HUES64 (cell line): ENCODE measurements around the gene MCTP1.

Experiments
- H3K27ac ChIP-seq: 2 replicates; pipeline ENCODE4 v1.7.0; 2013; ENCODE audit warnings: low read depth, low read length, inconsistent platforms
- H3K27me3 ChIP-seq: 2 replicates; pipeline ENCODE4 v1.6.1; 2013; ENCODE audit warnings: mild to moderate bottlenecking, low read length; ENCODE audit not compliant: insufficient read depth
- H3K36me3 ChIP-seq: 2 replicates; pipeline ENCODE4 v1.6.1; 2013; ENCODE audit warnings: mild to moderate bottlenecking, low read length; ENCODE audit not compliant: insufficient read depth
- H3K4me1 ChIP-seq: 2 replicates; pipeline ENCODE4 v1.6.1; 2013; ENCODE audit warnings: mild to moderate bottlenecking, low read length, moderate library complexity; ENCODE audit not compliant: insufficient read depth
- H3K4me3 ChIP-seq: 2 replicates; pipeline ENCODE4 v1.5.1; 2013; ENCODE audit warnings: mild to moderate bottlenecking, low read length, moderate library complexity
- H3K9ac ChIP-seq: 2 replicates; pipeline ENCODE4 v1.6.1; 2013; ENCODE audit warnings: mild to moderate bottlenecking, low read depth, low read length
- H3K9me3 ChIP-seq: 2 replicates; pipeline ENCODE4 v1.6.1; 2013; ENCODE audit warnings: low read depth, low read length; ENCODE audit not compliant: insufficient read depth
- WGBS: fragments of 150-250, 120-280 bp; methylation state at CpG from one replicate; pipeline ENCODE4 v1.1.7; 2013; ENCODE audit warnings: missing lambda C conversion rate; 5-methylcytosine and 5-hydroxymethylcytosine counted together

MCTP1 gene

DNA sequence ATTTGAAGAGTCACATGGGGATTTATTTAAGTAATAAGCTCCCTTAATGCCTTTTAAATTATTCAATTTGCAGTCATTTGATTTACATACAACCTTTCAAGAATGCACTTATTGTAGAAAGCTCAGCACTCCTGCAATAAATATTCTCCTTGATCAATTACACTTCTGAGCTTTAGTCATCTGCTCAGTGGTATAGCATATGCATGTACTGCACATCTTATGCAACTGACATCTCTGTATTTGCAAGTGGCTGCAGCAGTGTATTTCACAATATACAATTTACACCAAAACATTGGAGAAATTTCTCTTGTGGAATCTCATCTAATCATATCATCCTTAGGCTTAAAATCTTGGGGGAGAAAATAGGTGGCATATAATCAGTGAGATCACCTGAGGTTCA, 340.7 kb downstream of the MCTP1 start:
- Histone ChIP-seq H3K9ac (no peak overlapping the region), H3K4me1 (peaks cover 9% of the 10 kb centered on the region), H3K27me3 (no peaks in the 10 kb centered on the region), H3K36me3 (no peaks in the 10 kb centered on the region), H3K27ac (no peak overlapping the region), H3K9me3 (no peaks in the 10 kb centered on the region), H3K4me3 (no peak overlapping the region)

- Histone ChIP-seq H3K9ac (no peak overlapping the region), H3K27ac (no peak overlapping the region), H3K9me3 (no peaks in the 10 kb centered on the region), H3K27me3 (no peaks in the 10 kb centered on the region), H3K4me3 (no peak overlapping the region), H3K4me1 (peaks cover 9% of the 10 kb centered on the region), H3K36me3 (no peaks in the 10 kb centered on the region)
- 85% methylated on average over 1 of the region's 1 CpG for WGBS
Measured at GRCh38 chr5:94941122-94941755, 343.7 kb downstream of the MCTP1 start.

DNA sequence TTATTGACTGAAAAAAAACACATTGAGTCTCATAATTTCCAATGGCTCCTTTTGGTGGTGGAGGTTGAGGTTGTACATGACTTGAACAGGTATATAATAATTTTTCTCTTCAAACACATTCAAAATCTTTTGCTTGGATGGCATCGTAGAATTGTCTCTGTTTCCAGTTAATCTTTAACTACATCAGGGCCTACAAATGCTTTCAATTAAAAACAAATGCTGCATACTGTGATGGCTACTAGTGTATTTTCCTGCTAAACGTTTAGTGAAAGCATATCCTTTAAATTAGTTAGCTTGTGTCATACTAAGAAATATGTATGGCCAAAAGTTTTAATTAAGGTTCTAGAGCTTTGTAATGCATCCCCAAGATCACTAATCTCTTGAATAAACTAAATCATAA, 352.6 kb downstream of the MCTP1 start:
- no peaks in the 10 kb centered on the region for H3K9me3 ChIP-seq
- no peak overlapping the region for H3K4me3 ChIP-seq
- H3K4me1 ChIP-seq: peaks cover 5% of the 10 kb centered on the region
- WGBS: 84% methylated on average over 2 of the region's 2 CpGs
- no peaks in the 10 kb centered on the region for H3K27me3 ChIP-seq
- H3K27ac ChIP-seq: no peak overlapping the region
- H3K9ac ChIP-seq: no peak overlapping the region
- H3K36me3 ChIP-seq: no peaks in the 10 kb centered on the region

- no peak overlapping the region for H3K9ac ChIP-seq
- H3K27ac ChIP-seq: no peak overlapping the region
- H3K27me3 ChIP-seq: no peaks in the 10 kb centered on the region
- WGBS: 68% methylated on average over 6 of the region's 6 CpGs
- H3K4me1 ChIP-seq: peaks cover 5% of the 10 kb centered on the region
- no peaks in the 10 kb centered on the region for H3K36me3 ChIP-seq
- H3K4me3 ChIP-seq: no peak overlapping the region
- no peaks in the 10 kb centered on the region for H3K9me3 ChIP-seq
Measured at GRCh38 chr5:94928891-94929290, 356.0 kb downstream of the MCTP1 start.

- H3K4me1 ChIP-seq: no peaks in the 10 kb centered on the region
- 95% methylated on average over 8 of the region's 14 CpGs for WGBS
Measured at GRCh38 chr5:94920570-94920969, 364.3 kb downstream of the MCTP1 start.

GRCh38 chr5:94916619-94917018, 368.3 kb downstream of the MCTP1 start:
- H3K4me3 ChIP-seq: no peak overlapping the region

More at GRCh38 chr5:94920570-94920969, 364.3 kb downstream of the MCTP1 start:
- H3K9me3 ChIP-seq: no peaks in the 10 kb centered on the region
- no peak overlapping the region for H3K27ac ChIP-seq
- no peaks in the 10 kb centered on the region for H3K36me3 ChIP-seq
- no peak overlapping the region for H3K9ac ChIP-seq
- H3K4me3 ChIP-seq: no peak overlapping the region
- H3K27me3 ChIP-seq: no peaks in the 10 kb centered on the region

DNA sequence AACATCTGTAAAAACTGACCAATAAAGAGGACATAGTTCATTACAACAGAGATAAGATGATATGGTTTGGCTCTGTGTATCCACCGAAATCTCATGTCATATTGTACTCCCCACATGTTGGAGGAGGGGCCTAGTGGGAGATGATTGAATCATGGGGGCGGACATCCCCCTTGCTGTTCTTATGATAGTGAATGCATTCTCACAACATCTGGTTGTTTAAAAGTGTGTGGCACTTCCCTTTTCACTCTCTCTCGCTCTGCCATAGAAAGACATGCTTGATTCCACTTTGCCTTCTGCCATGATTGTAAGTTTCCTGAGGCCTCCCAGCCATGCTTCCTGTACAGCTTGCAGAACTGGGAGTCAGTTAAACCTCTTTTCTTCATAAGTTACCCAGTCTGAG, 373.6 kb downstream of the MCTP1 start:
- Histone ChIP-seq H3K27ac (no peak overlapping the region), H3K4me3 (no peak overlapping the region), H3K9me3 (no peaks in the 10 kb centered on the region), H3K27me3 (no peaks in the 10 kb centered on the region), H3K9ac (no peak overlapping the region), H3K4me1 (no peaks in the 10 kb centered on the region), H3K36me3 (no peaks in the 10 kb centered on the region)
- 93% methylated on average over 1 of the region's 3 CpGs for WGBS

More at GRCh38 chr5:94916619-94917018, 368.3 kb downstream of the MCTP1 start:
- Histone ChIP-seq H3K27ac (no peak overlapping the region), H3K4me1 (no peaks in the 10 kb centered on the region), H3K36me3 (no peaks in the 10 kb centered on the region), H3K27me3 (no peaks in the 10 kb centered on the region), H3K9ac (no peak overlapping the region), H3K9me3 (no peaks in the 10 kb centered on the region)
- WGBS: no CpG with 5 or more reads among the region's 2 CpGs

GRCh38 chr5:94910721-94911120, 374.2 kb downstream of the MCTP1 start:
- Histone ChIP-seq H3K9ac (no peak overlapping the region), H3K27me3 (no peaks in the 10 kb centered on the region), H3K36me3 (no peaks in the 10 kb centered on the region), H3K4me3 (no peak overlapping the region), H3K27ac (no peak overlapping the region), H3K9me3 (no peaks in the 10 kb centered on the region), H3K4me1 (no peaks in the 10 kb centered on the region)

DNA sequence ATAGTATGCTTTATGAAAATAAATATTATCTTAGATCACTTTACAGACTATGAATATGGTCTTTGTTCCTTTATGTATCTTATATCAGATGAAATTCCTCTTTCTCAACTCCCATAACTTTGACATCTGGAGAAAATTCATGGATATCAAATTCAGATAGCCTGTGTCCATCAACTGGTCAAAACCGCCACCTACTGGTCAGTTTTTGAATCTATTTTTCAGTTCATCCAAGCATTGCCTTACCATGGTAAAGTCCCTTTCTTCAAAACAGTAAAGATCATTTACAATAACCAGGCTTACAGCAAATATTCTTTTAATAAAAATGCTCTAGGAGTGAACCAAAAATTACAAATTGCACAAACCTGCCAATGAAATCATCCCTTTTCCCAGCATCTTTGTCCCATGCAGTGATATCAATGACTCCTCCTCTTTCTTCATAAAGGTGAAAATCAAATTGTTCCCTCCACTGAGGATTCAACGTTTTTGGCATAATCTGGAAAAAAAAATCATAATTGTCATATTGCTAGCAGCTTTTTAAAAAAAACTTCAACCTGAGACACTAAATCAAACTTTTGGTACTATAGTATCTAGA, 375.9 kb downstream of the MCTP1 start:
- 51% methylated on average over 2 of the region's 2 CpGs for WGBS
- H3K27me3 ChIP-seq: no peaks in the 10 kb centered on the region

GRCh38 chr5:94906750-94907149, 378.1 kb downstream of the MCTP1 start:
- H3K9me3 ChIP-seq: no peaks in the 10 kb centered on the region
- H3K9ac ChIP-seq: no peak overlapping the region
- no peak overlapping the region for H3K4me3 ChIP-seq
- H3K27ac ChIP-seq: no peak overlapping the region
- no peaks in the 10 kb centered on the region for H3K36me3 ChIP-seq
- no peaks in the 10 kb centered on the region for H3K4me1 ChIP-seq
- H3K27me3 ChIP-seq: no peaks in the 10 kb centered on the region

More for the DNA sequence above, 375.9 kb downstream of the MCTP1 start:
- Histone ChIP-seq H3K27ac (no peak overlapping the region), H3K4me1 (no peaks in the 10 kb centered on the region), H3K9me3 (no peaks in the 10 kb centered on the region), H3K36me3 (no peaks in the 10 kb centered on the region), H3K9ac (no peak overlapping the region), H3K4me3 (no peak overlapping the region)

- Histone ChIP-seq H3K36me3 (no peaks in the 10 kb centered on the region), H3K4me3 (no peak overlapping the region), H3K9ac (no peak overlapping the region), H3K9me3 (no peaks in the 10 kb centered on the region), H3K27me3 (no peaks in the 10 kb centered on the region), H3K4me1 (no peaks in the 10 kb centered on the region), H3K27ac (no peak overlapping the region)
- 64% methylated on average over 3 of the region's 3 CpGs for WGBS
Measured at GRCh38 chr5:94903726-94904125, 381.2 kb downstream of the MCTP1 start.
